Heart right ventricle (tissue), 16 donors: Measurements from ENCODE around the gene SOS1. TPM values are rescaled to one million over a fixed set of nuclear protein-coding genes. Genes with fewer than 3 reads are reported as not detected.
A peak's percentile ranks its signal among the peaks of the same experiment; 100 is the strongest.

ENCODE experiments used
- ATAC-seq, 8 donors: fragments of 200-7000 bp; cut with Tn5 transposase; one replicate each; pipeline ENCODE4 v1.9.1; 2020; ENCODE audit warnings: mild to moderate bottlenecking in 8 of 8, moderate library complexity in 8 of 8, moderate number of reproducible peaks in 1 of 8
- DNase-seq, 2 donors: peaks; one replicate each; pipeline ENCODE4 v3.0.0-alpha.2; 2020
- H3K27ac ChIP-seq, 10 donors: fragments of 200-600 bp; sonication (generic) in 2 of 10; one replicate each; pipeline versions ENCODE4 v1.5.0 to v1.8.0; 2020 to 2022; ENCODE audit warnings: mild to moderate bottlenecking in 3 of 10
- H3K27me3 ChIP-seq, 7 donors: fragments of 200-600 bp; one replicate each; pipeline ENCODE4 v1.8.0; 2021 to 2022; ENCODE audit warnings: mild to moderate bottlenecking in 2 of 7
- H3K36me3 ChIP-seq, 9 donors: fragments of 200-600 bp; sonication (generic) in 1 of 9; one replicate each; pipeline versions ENCODE4 v1.5.0 to v1.8.0; 2020 to 2022; ENCODE audit warnings: mild to moderate bottlenecking in 2 of 9
- H3K4me1 ChIP-seq, 9 donors: fragments of 200-600 bp; sonication (generic) in 1 of 9; one replicate each; pipeline versions ENCODE4 v1.5.0 to v1.8.0; 2020 to 2022; ENCODE audit warnings: mild to moderate bottlenecking in 4 of 9
- H3K4me3 ChIP-seq, 10 donors: fragments of 200-600 bp; sonication (generic) in 2 of 10; one replicate each; pipeline versions ENCODE4 v1.5.0 to v1.8.0; 2020 to 2022; ENCODE audit warnings: mild to moderate bottlenecking in 7 of 10, moderate library complexity in 2 of 10
- H3K9me3 ChIP-seq, 11 donors: fragments of 200-600 bp in 10 of 11; sonication (generic) in 2 of 11; one replicate each; pipeline versions ENCODE4 v1.5.0 to v1.8.0; 2013 to 2022; ENCODE audit warnings: mild to moderate bottlenecking in 2 of 11, control low read depth in 1 of 11, moderate library complexity in 1 of 11
- WGBS, 2 donors: extraction: QIAGEN DNeasy Blood & Tissue Kit; methylation state at CpG; one replicate each; pipeline ENCODE4 v1.1.7; 2013; ENCODE audit warnings: inconsistent platforms in 1 of 2; 5-methylcytosine and 5-hydroxymethylcytosine counted together
- intact Hi-C, 10 donors: fragments of 100-400 bp; cut with DNase I; formaldehyde crosslinking; loops; one replicate each; pipeline versions ENCODE4 v1.11.1 to v1.14.2; 2022
- polyA plus RNA-seq, 2 donors: library from polyadenylated mRNA; stranded (reverse); fragments of 200-250 nt; gene quantifications; one replicate each; pipeline ENCODE4 v1.2.3, GENCODE V29; 2013
- total RNA-seq, 10 donors: library from RNA; stranded (reverse); fragmentation: NEBNext Ultra II Directional in 3 of 10; extraction: Animal tissue kit (Norgen Biotek cat#: 25700) in 3 of 10; gene quantifications; one replicate each; pipeline versions ENCODE4 v1.2.1 to v1.2.4, GENCODE V29; 2021 to 2023
- TF ChIP-seq, protein P1 (sequence below), 9 donors: fragments of 200-600 bp; sonication (generic) in 2 of 9; IDR thresholded peaks; one replicate each; pipeline versions ENCODE4 v1.5.0 to v1.8.0; 2021 to 2022; ENCODE audit warnings: antibody characterized with exemption in 9 of 9, mild to moderate bottlenecking in 5 of 9, moderate library complexity in 1 of 9
- donor health status: Arrhythmogenic right ventricular cardiomyopathy.
- donor health status: ischemic (EF 13 %, LVEDD 7.1; RV severe dilation, severe dysfunction).
- donor health status: healthy with polysubstance abuse.
- donor health status: DM: no; HTN: yes; CAD: no.
- donor health status: DM: no; HTN: no; CAD: no.
- donor health status: ischemic (EF 25% LVEDD 6.9; RV normal size, moderate dysfunction).
- donor health status: ischemic (EF 25% LVEDD 5.7; RV mildly dilated, moderate dysfunction).
- donor health status: healthy.
- donor health status: DM: yes; HTN: yes; CAD: no.
- donor health status: Ischemic cardiomyopathy.
- donor health status: ischemic (EF 35%, LVEDD 5.7; RV mildly dilated, moderate dysfunction).
- donor health status: nonischemic (EF 11% LVEDD 7.7; RV severe dilation, severe dysfunction).
- donor health status: DM: yes; HTN: yes; CAD: no.
- donor health status: PGD.
- donor health status: ischemic (EF 29% LVEDD 5.4; RV normal size, mild dysfunction).
- donor health status: nonischemic (EF 23%, LVEDD 6.1; RV moderate dilation, normal function).

Gene SOS1
- total and polyA plus RNA-seq, 12 donors, result 5.8 to 37.8 (median 23.1) TPM

DNA sequence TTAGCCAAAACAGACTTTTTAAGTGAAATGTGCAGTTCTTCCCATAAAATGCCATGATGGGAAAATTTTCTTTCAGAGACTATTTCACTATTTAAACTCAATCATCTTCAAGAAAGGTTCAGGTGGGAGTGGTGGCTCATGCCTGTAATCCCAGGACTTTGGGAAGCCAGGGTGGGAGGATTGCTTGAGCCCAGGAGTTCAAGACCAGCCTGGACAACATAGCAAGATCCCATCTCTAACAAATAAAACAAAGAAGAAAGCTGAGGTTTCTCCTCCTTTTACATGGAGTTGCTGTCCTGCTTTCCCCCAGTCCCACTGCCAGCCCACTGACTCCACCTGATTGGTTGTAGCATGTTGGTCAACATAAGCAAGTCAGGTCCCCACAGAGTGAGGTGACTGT lies 25.8 kb upstream of the SOS1 start:
- Histone ChIP-seq H3K27ac (no peak overlapping the region), H3K4me1 (peaks cover 0 to 29% (median 5%) of the 10 kb centered on the region in 9 donors), H3K9me3 (no peaks in the 10 kb centered on the region), H3K4me3 (no peak overlapping the region), H3K27me3 (no peaks in the 10 kb centered on the region), H3K36me3 (no peaks in the 10 kb centered on the region)
- DNase-seq (no peak), ATAC-seq (no peak)
- TF ChIP-seq, protein P1, sequence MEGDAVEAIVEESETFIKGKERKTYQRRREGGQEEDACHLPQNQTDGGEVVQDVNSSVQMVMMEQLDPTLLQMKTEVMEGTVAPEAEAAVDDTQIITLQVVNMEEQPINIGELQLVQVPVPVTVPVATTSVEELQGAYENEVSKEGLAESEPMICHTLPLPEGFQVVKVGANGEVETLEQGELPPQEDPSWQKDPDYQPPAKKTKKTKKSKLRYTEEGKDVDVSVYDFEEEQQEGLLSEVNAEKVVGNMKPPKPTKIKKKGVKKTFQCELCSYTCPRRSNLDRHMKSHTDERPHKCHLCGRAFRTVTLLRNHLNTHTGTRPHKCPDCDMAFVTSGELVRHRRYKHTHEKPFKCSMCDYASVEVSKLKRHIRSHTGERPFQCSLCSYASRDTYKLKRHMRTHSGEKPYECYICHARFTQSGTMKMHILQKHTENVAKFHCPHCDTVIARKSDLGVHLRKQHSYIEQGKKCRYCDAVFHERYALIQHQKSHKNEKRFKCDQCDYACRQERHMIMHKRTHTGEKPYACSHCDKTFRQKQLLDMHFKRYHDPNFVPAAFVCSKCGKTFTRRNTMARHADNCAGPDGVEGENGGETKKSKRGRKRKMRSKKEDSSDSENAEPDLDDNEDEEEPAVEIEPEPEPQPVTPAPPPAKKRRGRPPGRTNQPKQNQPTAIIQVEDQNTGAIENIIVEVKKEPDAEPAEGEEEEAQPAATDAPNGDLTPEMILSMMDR (IDR thresholded peaks at IDR 0.05), result no peak
- intact Hi-C loops, result no loop called here

DNA sequence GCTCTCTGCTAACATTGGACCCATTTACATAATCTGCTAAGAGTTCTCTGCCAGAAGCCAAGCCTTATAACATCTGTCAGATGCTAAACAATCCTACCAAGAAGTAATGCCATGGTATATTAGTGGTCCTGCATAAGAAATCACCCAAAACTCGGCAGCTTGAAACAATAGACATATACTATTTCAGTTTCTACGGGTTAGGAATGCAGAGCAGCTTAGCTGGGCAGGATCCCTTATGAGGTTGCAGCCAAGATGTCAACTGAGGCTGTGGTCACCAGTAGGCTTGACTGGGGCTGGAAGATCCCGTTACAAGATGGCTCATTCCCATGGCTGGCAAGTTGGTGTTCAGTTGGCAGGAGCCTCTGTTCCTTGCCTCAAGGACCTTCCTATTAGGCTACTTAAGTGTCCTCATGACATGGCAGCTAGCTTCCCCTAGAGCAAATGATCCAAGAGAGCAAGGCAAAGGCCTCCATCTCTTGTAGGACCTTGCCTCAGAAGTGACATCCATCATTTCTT lies 25.1 kb upstream of the SOS1 start:
- intact Hi-C loops, result no loop called here
- TF ChIP-seq, protein P1 (IDR thresholded peaks at IDR 0.05), result no peak
- DNase-seq (no peak), ATAC-seq (no peak)
- no peak overlapping the region for H3K4me3 ChIP-seq
- no peaks in the 10 kb centered on the region for H3K36me3 ChIP-seq
- peaks cover 0 to 35% (median 11%) of the 10 kb centered on the region in 9 donors for H3K4me1 ChIP-seq
- no peaks in the 10 kb centered on the region for H3K27me3 ChIP-seq
- WGBS, 2 donors, result 86 to 88% methylated on average over 3 of the region's 3 CpGs
- H3K9me3 ChIP-seq, result no peaks in the 10 kb centered on the region
- no peak overlapping the region for H3K27ac ChIP-seq

DNA sequence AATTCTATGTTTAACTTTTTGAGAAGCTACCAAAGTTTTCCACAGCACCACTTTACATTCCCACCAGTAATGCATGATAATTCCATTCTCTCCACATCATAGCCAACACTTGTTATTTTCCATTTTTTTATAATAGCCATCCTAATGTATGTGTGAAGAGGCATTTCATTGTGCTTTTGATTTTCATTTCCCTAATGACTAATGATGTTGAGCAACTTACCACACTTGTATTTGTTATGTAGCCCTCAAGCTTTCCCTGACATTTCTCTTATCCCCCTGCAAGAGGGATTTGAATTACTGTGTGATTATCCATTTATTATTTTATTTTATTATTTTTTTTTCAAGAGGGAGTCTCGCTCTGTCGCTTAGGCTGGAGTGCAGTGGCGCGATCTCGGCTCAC lies 23.6 kb upstream of the SOS1 start:
- peaks cover 0 to 51% (median 12%) of the 10 kb centered on the region in 9 donors for H3K4me1 ChIP-seq
- H3K36me3 ChIP-seq, result no peaks in the 10 kb centered on the region
- no peak for ATAC-seq
- H3K27ac ChIP-seq, result no peak overlapping the region
- DNase-seq, result no peak
- TF ChIP-seq, protein P1 (IDR thresholded peaks at IDR 0.05), result no peak
- H3K27me3 ChIP-seq, result no peaks in the 10 kb centered on the region
- intact Hi-C loops, result no loop called here
- no peaks in the 10 kb centered on the region for H3K9me3 ChIP-seq
- no peak overlapping the region for H3K4me3 ChIP-seq
- WGBS, 2 donors, result 99 to 100% methylated on average over 5 of the region's 5 CpGs

DNA sequence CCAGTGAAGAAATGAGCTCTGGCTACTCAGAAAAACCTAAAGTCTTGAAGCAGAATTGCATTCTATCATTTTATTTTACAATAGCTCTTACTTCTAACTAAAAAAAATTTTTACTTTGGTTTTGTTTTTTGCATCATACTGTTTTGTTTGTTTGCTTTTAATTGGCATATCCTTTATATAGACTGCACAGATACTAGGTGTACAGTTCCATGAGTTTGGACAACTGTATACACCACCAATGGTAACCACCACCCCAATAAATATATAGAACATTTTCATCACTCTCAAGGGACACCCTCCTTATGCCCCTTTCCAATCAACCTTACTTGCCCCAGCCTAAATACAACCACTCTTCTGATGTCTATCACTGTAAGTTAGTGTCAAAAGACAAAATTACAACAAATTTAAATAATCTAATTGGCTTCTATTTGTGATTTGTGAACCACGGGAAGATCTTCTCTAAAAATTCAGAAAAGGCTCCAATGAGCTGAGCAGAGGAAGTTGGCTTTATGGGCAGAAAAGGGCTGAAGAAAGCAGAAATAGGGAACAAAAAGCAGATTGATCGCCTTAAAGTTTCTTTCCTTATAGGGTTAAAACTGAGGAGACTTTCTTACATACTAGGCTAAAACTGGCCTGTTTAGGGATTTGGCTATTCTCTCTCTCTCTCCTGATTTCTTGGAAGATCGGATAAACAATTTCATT lies 22.2 kb upstream of the SOS1 start:
- Histone ChIP-seq H3K9me3 (no peaks in the 10 kb centered on the region), H3K36me3 (no peaks in the 10 kb centered on the region), H3K4me3 (no peak overlapping the region), H3K4me1 (peaks cover 0 to 53% (median 12%) of the 10 kb centered on the region in 9 donors), H3K27me3 (no peaks in the 10 kb centered on the region), H3K27ac (peak overlapping the region in 1 of 10 donors; percentile 26)
- intact Hi-C loops, result no loop called here
- TF ChIP-seq, protein P1 (IDR thresholded peaks at IDR 0.05), result no peak
- 80 to 85% methylated on average over 3 of the region's 3 CpGs for WGBS, 2 donors
- DNase-seq (no peak), ATAC-seq (no peak)
